Fibroblast of villous mesenchyme (primary cell): ENCODE results near the gene WDFY2. TPM values are rescaled to one million over a fixed set of nuclear protein-coding genes. Genes with fewer than 3 reads are reported as not detected.

Experiments
- DNase-seq: peaks from one replicate; pipeline ENCODE4 v3.0.0-alpha.2; 2010; ENCODE audit warnings: low read depth
- H3K4me3 ChIP-seq: 2 replicates; pipeline ENCODE4 v1.5.1; 2011; ENCODE audit warnings: low read depth, mild to moderate bottlenecking, low read length
- CTCF ChIP-seq: IDR thresholded peaks from 2 replicates; pipeline ENCODE4 v1.5.1; 2012; ENCODE audit warnings: low read depth, mild to moderate bottlenecking, low read length; ENCODE audit not compliant: insufficient read depth
- small RNA-seq: library from RNA; depleted of rRNA; stranded (forward); fragments of <200 nt; gene quantifications from one replicate; pipeline ENCODE3, GENCODE V24; 2012
- total RNA-seq: library from RNA; depleted of rRNA; stranded (reverse); fragments of >200 nt; gene quantifications from 2 replicates; pipeline ENCODE4 v1.2.3, GENCODE V29; 2012

WDFY2 gene
- total RNA-seq, 1 donor, result 6.0 TPM

GRCh38 chr13:51814825-51815650, 230.8 kb downstream of the WDFY2 start:
- H3K4me3 ChIP-seq, result peak overlapping the region; percentile 51
- DNase-seq, result peak; percentile 63
- peak; percentile 91 for TF ChIP-seq CTCF

GRCh38 chr13:51815848-51816247, 231.6 kb downstream of the WDFY2 start:
- no peak for TF ChIP-seq CTCF
- no peak overlapping the region for H3K4me3 ChIP-seq
- no peak for DNase-seq

GRCh38 chr13:51816604-51817249, 232.5 kb downstream of the WDFY2 start:
- H3K4me3 ChIP-seq, result no peak overlapping the region

More at GRCh38 chr13:51816604-51817249, 232.5 kb downstream of the WDFY2 start:
- no peak for DNase-seq
- no peak for TF ChIP-seq CTCF

Small RNAs within 50 kb of the gene (small RNA-seq; reads per million reads assigned to genes)
- gene MIR4703 (not detected), gene RN7SL413P (not detected), gene RNU6-65P (not detected), gene RNY1P6 (not detected)

Other genes with a start within 250 kb of the WDFY2 start
- not detected in 2 replicates for gene SERPINE3, start 244.8 kb upstream of the WDFY2 start, total RNA-seq
- 48.0 and 69.1 TPM in 2 replicates for gene INTS6, start 131.4 kb upstream of the WDFY2 start, total RNA-seq
- 4.3 and 4.5 TPM in 2 replicates for gene DHRS12, start 219.7 kb downstream of the WDFY2 start, total RNA-seq